CD4-positive, alpha-beta T cell treated with Interleukin-2 at 100 ng/mL for 4 hours (primary cell): ENCODE data around the gene SPTB.
A peak's percentile ranks its signal among the peaks of the same experiment; 100 is the strongest.

Source experiments
- DNase-seq: peaks from one replicate; pipeline ENCODE4 v3.0.0-alpha.2; 2020; ENCODE audit warnings: low spot score

The SPTB gene

DNA sequence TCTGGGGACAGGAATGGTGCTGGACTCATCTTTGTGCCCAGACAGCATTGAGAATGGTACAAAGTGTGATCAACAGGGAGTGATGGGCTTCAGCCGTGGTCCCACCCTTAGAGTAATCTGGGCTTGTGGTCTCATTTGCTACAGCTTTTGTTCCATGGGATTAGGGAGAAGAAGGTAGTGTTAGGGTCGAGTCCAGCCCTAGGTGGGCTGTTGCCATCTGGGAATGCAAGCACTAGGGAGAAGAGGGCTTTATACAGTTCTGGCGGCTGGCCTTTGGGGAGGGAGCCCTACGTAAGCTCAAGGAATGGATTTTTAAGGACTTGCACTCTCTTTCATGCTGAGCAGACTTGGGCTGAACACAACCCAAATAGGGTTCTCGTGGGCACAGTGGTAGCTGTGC is 170.6 kb downstream of the SPTB start:
- no peak for DNase-seq

DNA sequence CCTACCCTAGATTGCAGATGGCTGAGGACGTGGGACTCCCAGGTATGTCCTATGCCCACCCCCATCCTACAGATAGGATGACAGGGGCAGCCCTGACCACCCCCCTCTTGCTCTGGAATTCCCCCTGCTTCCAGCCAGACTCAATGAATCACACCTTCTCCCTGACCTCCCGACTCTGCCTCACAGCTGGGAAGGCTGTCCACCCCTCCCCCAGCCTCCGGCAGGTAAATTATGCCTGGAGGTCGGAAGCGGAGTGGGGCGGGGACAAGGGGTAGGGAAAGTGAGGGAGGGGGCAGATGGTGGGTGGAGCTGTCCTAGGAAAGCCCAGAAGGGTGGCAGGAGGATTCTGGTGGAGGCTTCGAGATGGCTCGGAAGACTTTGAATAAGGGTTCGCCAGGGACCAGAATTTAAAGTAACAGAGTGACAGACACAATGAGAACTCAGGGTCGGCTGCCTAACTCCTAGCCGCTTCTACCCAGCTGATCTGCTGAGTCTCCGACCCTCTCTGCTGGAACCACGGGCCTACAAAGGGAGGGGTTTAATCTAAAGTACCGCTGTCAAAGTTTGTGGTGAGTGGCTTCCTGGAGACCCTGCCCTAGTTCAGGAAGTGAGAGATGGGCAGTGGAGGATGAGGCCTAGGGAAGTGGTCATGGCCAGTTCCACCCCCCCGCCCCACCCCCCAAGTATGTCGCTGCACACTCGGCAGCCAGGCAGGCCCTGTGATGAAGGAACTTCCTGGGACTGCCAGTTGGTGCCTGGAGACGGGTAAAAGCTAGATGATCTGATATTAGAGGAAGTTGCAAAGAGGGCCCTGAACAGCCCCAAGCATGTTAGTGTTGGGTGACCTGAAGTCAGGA is 171.3 kb downstream of the SPTB start:
- DNase-seq: peak; percentile 41

DNA sequence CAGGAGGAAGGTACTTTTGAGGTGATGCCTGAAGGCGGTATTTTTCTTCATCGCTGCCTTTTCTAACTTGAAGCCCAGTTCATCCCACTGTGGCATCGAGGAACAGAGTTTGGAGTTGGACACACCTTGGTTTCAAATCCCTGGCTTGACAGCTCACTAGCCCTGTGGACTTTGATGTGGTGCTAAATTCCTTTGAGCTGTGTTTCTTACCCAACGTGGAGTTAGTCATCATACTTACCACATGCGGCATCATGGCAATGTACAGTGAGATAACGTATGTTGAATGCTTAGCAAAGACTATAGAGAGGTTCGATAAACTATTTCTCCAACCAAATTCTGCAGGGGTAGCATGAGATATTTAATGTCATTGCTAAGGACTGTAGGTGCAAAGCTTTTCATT is 172.0 kb downstream of the SPTB start:
- peak; percentile 62 for DNase-seq

DNA sequence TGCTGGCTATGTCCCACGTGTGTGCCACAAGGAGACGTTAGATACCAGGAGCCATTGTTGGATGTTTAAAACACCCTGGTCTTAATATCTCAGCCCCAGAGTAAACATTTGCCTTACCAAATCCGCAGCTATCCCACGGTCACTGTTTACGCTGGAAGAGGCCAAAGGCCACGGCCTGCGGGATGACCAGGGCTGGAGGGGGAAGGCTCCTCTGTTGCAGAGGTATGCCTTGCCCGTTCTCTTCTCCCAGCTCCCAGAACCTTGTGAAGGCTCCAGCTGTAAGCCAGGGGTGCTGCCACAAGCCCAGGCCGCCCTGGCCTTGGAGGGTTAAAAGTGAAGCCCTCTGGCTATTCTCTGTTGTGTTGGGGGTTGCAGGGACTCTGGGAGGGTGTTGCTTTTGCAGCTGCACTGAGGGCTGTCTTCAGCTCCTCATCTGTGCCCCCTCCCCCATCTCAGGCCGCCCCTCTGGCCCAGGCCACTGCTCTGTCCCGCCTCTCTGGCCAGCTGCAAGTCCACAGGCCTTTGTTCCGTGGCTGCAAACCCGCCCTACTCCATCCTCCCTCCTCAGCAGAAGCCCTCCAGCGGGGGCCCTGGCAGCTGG is 173.0 kb downstream of the SPTB start:
- no peak for DNase-seq

DNA sequence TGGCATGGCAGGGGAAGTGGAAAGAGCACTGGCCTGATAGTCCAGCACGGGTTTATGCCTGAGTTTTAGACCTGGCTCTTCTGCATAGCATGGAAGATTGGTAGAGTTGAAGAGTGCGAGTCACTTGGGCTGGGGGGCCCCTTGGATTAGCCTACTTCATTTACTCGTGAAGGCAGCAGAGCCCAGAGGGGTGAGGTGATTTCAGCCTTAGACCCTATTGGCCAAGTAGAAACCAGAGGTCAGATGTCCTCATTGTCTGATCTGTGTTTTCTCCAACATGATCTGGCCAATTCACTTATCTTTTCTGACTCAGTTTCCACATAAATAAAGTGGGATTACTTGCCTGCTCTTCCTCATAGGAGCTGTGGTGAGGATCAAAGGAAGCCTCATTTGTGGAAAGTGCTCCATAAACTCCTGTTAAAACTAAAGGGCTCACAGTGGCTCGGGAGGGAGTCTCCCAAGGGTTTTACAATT is 173.6 kb downstream of the SPTB start:
- no peak for DNase-seq

DNA sequence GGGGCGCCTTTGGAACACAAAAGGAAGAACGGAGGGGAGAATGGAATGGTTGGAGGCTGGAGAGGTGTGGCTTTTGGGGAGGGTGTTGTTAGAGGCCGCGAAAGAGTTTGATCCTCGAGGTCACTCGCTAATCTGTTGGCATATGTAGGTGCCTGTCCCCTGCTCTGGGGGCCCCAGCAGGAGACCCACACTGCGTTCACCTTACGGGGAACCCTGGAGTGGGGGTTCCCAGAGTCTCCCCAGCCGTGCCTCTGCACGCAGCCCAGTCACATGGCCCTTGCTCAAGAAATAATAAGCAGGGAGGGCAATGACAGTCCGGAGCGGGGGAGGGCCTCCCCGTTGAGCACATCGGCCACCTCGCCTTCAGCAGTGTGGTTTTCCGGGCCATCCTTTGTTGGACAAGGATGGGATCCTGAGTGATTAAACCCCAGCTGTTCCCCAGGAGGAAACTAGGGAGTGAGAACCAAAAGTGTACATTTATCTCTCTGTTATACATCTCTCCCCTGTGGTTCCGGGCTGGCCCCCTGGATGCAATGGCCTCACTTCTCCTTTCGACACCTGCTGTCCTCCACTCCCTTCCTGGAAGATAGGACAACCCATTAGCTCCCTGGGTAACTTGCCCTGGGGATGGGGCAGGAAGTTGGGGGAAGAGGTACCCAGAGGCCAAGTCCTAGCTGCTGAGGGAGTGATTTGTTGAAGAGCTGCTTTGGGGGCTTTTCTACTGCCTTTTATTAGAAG is 174.2 kb downstream of the SPTB start:
- DNase-seq: no peak

DNA sequence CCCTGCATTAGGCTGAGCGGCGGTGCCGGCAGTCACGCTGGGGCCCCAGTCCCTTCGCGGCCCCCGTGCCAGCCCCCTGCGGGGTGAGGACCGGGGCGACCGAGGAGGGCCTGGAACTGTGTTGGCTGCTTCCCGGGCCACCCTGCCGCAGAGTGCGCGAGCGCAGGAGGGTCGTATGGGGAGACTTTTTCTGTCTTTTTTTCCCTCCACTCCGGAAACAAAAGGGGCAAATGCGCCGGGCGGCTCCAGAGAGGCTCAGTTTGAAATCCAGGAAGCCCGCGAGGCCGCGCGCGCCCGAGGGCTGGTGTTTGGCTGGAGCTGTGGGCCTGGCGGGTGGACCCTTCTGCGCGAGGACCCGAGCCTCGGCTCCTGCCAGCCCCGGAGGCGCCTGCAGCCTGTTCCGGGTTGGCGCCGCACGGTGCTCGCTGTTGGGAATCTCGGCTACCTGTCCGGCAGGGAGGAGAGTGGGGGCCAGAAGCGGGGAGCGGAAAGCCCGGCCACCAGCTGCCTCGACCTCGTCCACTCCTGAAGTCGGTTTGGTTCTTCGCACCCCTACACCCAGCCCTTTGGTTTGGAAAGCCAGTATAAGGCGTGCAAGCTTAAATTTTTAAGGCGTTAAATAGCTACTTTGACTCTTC is 174.8 kb downstream of the SPTB start:
- no peak for DNase-seq

DNA sequence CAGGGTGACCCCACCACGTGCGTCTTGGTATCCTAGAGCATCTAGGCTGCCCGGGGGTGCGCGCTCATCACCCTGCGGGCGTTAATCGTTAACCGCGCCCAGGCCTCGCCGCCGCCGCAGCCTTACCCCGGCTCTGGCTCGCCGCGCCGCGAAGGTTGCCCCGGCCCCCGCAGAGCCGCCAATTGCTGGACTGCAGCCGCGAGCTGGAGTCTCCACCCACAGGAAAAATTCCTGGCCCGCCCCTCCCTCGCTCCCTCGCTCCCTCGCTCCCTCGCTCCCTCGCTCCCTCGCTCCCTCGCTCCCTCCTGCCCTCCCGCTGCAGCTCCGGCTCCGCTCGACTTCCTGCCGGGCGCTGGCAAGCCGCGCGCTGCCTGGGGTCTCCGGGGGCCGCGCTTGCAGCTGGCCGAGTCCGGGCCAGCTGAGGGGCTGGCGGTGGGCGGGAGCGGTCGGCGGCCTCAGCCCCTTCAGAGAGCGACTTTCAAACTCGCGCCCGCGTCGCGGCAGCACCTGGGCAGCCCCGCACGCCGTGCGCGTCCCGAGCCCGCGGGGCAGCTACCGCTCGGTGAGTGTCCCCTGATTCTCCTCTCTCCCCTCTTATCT is 175.5 kb downstream of the SPTB start, which contains the start of gene PLEKHG3:
PLEKHG3 (plus strand) TSS at position 282 of the 600 bp plus-strand sequence. CDS start 23,208 bp downstream, outside the sequence.
- peak; percentile 36 for DNase-seq

DNA sequence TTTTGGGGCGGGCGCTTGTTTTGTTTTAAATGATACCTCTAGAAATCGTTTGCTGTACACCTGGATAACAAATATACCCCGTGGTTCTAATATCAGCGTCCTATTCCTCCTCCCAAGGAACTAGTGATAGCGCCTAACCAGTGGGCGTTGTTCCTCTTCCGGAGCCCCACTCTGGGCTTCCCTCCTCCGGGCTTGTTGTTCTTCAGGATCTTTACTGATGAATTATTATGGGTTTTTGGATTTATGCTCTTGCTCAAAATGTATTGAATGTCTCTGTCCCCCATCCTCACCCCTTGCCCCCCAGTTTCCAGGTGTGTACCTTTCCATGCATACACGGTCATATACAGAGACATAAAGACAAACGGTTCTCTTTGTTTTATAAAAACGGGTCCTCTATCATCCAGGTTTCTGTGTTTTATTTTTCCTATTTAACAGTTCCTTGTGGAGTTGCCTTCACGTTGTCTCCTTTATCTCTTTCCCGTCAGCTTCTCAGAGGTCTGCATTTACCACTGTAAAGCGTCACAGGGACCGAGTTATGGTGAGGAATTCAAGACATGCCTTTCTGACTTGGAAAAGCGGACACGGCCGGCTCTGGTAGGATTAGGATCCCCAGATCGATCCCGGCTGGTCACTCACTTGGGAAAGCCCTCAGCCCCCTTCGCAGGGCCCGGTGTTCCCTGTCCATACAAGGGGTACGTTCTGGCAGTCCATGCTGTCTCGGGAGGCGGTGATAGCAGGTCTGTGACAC is 176.1 kb downstream of the SPTB start:
- no peak for DNase-seq

DNA sequence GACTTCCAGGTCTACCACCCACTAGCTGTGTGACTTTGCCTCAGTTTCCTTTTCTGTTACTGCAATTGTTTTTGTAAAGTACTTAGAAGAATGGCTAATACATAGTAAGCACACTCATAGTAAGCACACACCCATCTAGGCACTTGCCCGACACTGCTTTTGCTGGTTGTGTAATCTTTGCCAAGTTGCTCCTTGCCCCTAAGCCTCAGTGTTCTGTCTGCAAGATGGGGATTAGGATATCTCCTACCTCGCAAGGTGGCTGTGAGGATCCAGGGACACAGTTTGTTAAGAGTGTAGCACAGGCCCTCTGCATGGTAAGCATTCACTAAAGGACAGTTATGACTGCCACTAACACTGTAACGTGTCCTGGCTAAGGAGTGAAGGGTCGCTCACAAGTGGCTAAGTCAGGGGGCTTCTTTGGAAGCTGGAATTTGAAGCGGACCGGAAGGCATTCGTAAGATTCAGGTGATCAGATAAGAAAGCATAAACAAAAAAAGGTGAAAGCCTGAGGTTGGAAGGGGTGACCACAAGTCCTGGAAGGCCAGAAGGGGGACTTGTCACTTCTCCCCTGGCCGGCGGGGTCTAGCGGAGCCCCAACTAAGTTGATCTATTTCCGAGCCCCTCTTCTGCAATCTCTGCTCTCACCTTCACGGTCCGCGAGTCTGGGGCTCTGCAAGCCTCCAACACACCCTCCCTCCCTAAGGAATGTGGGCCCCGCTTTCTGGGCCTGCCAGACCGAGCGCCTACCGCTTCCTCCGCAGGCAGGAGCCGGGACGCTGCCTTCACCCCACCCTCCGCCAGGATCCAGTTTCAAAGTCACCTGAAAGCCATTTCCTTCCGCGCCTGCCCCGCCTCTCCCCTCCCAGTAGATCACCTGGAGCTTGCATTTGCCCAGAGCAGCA is 177.0 kb downstream of the SPTB start:
- DNase-seq: no peak

DNA sequence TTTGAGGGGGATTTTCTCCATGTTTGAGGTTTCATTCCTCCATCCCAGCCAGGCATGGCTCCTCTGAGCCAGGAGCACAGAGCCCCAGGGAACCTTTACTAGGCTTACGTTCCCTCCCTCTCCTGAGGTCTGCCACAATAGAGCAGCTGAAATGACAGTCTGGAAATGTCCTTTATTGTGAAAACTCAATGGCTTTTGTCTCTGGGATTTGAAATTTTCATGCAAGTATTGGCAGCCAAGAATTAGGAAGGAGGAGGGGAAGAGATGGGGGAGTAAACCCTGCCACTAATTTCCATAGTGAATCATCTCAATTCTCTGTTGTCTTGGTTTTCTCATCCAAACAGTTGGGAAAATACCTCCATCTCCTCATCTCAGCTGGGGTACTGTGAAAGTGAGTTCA is 178.0 kb downstream of the SPTB start:
- no peak for DNase-seq

DNA sequence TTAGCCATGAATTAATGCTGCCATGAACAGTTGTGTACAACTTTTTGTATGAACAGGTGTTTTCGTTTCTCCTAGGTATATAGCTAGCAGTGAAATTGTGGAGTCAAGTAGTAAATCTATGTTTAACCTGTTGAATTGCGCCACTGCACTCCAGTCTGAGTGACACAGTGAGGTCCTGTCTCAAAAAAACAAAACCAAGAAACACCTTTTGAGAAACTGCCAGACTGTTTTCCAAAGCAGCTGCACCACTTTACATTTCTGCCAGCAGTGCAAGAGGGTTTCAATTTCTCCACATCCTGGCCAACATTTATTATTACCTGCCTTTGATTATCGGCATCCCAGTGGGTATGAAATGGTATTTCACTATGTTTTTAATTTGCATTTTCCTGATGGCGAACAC is 178.8 kb downstream of the SPTB start:
- no peak for DNase-seq

DNA sequence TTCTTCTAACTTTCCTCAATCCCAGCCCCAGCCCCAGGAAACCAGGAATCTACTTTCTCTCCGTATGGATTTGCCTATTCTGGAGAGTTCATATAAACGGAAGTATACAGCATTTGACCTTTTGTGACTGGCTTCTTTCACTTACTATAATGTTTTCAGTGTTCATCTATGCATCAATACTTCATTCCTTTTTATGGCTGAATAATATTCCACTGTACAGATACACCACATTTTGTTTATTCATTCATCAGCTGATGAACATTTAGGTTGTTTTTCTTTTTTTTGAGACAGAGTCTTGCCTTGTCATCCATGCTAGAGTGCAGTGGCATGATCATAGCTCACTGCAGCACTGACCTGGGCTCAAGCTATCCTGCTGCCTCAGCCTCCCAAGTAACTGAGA is 179.4 kb downstream of the SPTB start:
- no peak for DNase-seq

DNA sequence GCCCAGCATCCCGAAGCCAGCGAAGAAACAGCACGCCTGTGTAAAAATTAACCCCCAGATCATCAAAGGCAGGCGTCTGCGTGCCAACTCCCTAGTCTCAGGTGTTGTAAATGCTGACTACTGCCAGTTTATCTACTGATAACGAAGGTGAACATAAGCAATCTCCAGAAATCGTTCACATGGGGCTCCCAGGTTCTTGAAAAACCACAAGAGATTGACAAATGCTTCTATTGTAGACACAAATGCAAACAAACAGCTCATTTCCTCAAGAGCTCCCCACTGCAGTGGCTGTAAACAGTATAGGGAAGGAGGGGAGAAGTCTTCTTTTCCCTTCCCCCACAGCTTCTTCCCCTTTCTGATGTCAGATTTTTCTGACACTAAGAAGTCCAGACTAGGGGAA is 180.8 kb downstream of the SPTB start:
- DNase-seq: peak; percentile 52

DNA sequence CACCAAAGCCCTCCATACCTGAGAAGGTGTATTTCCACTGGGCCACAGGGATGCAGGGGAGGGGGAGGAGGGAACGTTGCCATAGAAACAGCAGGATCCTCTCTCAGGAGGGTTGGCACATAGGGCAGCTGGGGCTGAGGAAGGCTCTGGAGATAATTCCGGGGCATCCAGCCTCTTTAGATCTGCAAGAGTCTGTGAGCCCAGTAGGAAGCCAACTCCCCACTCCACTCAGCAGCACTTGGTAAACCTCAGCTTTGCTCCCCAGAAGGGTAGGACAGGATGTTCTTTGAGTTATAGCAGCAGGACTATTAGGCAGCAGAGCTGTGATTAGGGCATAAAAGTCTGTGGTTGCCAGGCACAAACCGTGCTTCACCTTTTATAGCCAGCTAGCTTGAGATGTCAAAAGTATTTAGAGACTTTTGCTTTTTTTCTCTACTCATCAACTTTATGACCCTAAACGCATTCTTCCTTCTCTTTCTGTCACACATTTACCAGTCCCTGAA is 183.3 kb downstream of the SPTB start:
- peak; percentile 45 for DNase-seq
